GM18507 (cell line): ENCODE results near the gene DHCR7.

Source experiments
- DNase-seq: peaks from one replicate; pipeline ENCODE4 v3.0.0; 2011; ENCODE audit warnings: low read depth; ENCODE audit not compliant: insufficient read length; ENCODE audit errors: extremely low spot score
- FAIRE-seq: peaks from 2 replicates; lab custom pipeline; 2011; peaks lifted over from hg19 to GRCh38; lab: Jason Lieb, UNC

DHCR7 gene

DNA sequence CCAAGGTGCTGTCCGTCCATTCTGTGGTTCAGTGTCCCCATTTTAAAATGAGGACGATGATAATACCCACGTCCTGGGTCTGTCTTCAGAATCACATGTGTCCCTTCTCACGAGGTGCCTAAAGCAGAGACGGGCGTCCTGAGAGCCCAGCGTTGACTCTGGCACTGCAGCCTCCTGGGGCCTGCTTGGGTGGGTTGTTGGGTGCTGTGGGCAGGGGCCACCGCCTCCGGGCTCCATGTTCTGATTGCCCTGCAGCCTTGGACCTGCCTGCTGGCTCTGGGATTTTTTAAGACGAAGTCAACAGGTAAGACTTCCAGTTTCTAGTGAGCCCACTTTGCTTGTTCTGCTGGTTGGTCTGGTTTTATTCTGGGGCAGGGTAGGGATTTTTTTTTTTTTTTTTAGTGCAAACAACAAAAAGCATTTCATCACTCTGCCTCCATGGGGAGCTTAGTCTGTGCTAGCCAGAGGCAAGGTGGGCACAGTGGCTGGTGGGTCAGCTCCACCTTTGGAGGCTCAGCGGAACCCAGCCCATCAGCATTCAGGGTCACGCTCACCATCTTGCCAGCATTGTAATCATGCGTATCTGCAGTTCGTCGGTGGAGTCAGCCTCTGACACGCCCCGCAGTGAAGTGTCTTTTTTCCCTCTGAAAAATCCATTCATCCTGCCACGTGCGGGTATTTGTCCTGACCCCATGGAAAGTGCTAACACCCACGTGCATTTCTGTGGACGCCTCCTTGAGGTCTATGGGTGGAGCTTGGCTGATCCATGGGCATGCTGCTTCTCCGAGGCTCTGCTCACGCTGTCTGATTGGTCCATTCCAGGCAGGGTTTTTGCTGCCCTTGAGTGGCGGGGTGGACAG is 33.1 kb upstream of the DHCR7 start:
- no peak for DNase-seq
- no peak for FAIRE-seq

DNA sequence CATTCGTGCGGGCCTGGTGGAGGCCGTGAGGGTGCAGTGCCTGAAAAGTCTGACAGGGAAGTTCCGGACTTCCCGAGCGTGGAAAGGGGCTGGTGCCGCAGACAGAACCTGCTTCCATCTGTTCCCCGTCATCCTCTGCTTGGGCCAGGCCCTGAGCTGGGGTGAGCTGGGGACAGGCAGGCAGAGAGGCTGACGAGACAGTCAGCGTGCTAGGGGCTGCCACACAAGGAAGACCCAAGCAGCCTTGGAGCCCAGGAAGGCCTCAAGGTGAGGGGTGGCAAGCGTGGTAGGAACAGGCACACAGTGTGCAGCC is 30.3 kb upstream of the DHCR7 start:
- FAIRE-seq, result no peak
- DNase-seq, result no peak

DNA sequence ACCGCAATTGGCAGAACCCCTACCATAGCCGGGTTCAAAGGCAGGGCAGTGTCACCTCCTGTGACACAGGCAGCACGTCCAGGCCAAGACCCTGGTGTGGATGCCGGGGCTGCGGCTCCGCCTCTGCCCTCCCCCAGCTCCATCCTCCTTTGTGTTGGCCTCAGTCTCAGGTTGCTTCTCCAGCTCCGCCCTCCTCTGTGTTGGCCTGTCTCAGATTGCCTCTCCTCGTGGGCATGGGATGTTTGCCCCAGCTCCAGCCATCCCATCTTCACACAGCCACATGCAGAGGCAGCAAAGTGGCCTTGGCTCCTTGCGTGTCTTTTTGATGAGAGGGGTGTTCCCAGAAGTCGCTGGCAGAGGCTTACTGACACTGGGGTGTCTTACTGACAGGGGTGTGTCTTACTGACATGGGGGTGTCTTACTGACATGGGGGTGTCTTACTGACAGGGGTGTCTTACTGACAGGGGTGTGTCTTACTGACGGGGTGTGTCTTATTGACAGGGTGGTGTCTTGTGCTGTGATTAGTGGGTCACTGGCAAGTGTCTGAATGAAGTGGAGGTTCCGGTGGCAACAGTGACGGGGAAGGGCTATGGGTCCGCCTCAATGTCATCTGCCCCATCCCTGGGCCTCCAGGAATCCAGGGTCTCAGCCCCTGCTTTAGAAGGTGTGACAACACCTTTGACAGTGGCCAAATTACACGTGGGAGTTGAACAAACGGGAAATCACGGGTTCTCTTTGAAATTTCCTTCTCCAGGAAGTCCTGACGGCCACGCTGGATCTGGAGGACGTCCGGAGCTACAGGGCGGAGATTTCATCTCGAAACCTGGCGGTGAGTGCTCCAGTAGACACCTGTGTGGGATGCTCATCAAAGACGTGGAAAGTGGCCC is 29.7 kb upstream of the DHCR7 start:
- FAIRE-seq (no peak), DNase-seq (no peak)

DNA sequence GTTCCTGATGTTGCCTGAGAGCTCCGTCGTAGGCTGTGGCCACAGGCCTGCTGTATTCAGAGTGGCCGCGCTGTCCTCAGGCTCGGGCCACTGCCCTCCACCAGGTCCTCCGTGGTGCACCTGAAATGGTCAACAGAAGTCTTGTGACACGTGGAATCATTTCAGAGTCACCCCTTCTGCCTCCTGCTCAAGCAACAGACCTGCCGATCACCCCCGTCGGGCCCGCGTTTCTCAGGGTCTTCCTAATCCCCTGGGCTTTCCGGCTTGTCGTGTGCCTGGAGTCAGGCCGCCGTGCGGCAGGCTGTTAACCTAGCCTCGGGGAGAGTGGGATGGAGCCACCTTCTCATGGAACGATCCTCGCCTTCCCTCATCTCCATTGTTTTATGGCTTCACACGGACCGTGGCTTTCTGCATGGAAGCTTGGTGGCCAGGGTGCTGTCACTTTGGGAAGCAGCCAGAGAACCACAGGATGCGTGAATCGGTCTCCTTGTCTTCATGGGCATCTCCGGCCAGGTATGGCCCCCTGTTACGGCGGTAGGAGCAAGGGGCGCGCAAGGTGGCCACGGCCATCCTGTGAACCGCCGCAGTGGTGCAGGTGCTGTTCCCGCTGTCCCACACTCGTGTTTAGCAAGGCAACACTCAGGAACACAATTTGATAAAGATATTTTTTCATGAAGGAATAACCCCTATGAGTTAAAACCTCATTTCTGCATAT is 28.9 kb upstream of the DHCR7 start:
- no peak for FAIRE-seq

DNA sequence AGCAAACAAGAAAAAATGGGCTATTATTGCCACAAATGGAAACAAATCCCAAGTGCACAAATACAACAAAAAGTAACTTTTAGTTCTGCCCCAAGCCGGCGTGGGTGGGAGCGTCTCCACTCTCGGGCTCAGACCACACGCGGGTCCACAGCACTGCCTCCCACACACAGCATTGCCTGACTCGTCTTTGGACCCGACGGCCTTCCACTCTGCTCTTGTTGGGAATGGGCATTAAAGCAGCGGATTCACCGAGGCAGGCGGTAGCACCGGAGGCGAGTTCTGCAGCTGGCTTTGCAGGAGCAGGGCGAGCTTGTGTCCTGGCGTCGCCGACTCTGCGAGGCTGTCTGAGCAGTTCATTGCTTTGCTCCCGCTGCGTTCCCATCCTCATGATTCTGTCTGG is 27.8 kb upstream of the DHCR7 start:
- FAIRE-seq, result no peak
- DNase-seq, result no peak

More for the DNA sequence above, 28.9 kb upstream of the DHCR7 start:
- DNase-seq, result no peak

DNA sequence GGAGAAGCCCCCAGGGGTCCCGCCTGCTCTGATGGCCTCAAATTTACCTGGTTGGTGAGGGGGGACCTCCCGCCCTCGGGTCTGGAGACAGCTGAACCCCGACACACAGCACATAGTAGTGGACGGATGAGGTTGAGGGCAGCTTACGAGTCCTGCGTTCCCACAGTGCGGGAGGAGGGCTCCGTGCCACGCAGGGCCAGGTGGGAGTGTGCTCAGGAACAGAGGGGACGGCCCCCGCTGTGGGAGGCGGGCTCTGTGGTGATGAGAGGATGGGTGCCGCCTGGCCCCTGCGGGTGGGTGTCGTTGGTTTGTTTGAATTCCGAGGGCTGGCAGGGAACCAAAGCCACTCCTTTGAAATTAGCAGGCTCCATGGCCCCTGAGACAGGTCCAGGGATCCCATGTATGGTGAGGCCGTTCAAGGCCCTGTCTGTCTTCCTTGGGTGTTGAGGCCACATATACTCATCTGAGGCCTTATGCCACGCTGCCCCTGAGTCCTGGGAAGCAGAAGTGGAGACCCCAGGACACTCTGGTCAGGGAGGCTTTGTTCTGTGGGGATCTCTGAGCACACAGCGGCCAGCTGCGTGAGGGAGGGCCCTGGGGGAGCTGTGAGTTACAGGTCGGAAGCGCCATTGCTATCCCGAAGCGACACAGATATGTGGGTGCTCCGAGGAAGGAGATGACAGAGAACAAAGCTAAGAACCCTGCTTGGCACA is 26.7 kb upstream of the DHCR7 start:
- FAIRE-seq (no peak), DNase-seq (no peak)

DNA sequence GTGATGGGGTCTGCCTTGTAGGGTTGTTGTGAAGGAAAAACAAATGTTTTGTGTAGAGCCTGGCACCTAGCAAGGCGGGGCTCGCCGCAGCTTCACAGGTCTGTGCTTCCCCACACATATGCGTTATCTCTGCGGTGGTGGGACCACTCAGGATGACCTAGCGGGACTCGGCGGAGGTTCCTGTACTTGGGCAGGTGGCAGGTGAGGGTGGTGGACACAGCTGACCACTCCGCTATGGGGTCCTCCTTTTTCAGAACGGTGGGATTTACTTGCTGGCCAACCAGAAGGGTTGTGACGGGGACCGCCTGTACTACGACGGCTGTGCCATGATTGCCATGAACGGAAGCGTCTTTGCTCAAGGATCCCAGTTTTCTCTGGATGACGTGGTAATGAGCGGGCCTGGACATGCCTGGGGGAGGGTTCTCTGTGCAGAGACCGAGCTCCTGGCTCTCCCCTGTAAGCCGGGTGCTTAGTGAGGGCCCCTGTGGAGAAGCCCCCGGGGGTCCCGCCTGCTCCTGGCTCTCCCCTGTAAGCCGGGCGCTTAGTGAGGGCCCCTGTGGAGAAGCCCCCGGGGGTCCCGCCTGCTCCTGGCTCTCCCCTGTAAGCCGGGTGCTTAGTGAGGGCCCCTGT is 26.1 kb upstream of the DHCR7 start:
- DNase-seq, result no peak
- no peak for FAIRE-seq

DNA sequence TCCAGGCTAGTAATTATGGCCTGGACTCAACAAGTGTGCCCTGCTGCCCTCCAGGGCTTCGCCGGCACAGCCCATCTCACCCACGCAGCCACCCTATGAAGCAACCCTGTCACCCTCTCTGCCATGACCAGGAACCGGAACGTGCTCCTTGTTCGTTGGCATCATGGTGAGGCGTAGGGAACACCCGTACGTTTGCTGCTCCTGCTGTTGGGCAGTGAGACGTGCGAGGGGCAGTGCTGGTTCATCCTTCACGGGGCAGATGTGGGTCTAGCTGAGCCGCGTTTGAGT is 25.5 kb upstream of the DHCR7 start:
- no peak for DNase-seq
- FAIRE-seq, result no peak

DNA sequence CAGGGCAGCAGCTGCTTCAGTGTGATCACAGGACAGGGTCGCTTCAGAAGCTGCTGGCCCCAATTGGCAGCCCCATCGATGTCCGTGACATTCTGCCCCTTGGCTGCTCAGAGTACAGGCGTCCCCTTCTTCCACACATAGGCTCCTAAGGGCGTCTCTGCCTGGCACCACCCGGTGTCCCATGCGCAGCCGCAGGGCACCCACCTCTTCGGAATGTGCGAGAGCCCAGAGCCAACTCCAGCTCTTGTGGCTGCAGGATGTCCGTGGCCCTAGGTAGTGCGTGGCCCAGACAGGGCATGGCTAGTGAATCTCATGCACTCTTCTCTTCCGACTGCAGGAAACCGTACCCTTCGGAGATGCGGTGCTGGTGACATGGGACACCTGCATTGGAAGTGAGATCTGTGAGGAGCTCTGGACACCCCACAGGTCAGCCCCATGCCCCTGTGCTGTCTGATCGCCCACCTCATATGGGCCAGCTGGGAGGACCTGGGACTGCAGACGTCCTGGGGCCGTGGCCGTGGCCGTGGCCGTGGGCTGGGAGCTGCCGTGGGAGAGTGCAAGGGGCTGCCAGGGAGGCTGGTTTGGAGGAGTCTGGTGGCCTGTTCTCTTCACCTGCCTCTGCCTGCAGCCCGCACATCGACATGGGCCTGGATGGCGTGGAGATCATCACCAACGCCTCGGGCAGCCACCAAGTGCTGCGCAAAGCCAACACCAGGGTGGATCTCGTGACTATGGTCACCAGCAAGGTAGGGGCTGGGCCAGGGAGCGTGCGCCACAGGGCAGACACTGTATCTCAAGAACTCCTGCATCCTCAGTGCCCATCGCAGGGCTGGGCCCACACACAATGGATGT is 25.0 kb upstream of the DHCR7 start:
- FAIRE-seq, result no peak
- DNase-seq, result no peak

DNA sequence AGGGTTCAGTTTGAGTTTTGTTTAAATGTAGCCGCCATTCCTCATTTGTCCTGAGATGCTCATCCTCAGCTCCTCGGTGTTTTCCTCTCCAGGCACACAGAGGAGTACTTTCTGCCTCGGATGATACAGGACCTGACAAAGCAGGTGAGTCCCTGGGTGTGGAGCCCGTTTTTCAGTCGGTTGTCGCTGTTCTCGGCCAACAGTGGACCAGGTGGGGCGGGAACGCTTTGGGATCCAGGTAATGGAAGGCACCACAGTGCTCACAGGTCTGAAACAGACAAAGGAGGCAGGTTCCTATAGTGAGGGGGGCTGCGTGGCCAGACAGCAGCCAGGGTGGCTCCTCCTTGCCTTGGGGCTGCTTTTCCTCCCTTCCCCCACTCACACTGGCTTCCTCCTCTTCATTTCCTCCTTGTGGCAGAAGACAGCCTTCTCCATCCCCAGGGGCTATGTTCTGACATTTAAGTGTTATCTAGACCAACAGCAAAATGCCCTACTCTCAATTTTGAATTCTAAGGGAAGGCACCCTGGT is 24.2 kb upstream of the DHCR7 start:
- DNase-seq (no peak), FAIRE-seq (no peak)

DNA sequence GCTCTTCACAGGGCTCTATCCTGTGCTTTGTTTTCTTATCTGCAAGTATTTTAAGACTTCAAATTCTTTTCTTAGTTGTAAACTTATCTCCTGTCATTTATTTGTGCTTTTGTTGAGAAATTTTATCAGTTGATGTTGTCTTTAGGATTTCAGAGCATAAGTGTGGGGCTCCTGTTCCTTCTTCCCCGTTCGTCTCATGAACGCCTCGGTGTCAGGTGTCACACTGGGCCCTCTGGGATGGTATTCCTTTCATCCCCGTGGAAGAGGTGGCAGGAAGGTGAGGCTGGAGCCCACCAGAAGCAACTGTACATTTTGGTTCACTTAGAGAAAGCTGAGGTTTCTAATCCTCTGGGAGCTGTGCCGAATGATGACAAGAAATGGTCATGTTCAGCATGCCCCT is 22.8 kb upstream of the DHCR7 start:
- FAIRE-seq, result no peak
- no peak for DNase-seq

DNA sequence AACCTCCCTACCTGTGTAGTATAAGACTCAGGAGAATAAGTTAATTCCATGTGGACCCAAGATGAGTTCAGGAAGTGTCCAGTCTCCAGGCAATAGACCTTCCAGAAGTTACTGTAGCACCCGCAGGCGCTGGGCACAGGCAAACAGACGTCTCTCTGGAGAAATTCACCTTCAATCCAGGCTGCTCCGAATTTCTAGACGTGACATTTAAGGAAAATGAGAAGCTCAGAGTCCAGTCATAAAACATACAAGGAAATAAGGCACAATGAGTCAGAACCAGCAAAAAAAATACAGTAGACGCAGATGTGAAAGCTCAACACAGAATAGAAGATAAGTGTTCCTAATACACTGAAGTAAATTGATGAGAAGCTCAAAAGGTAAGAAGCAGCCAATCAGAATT is 19.0 kb upstream of the DHCR7 start:
- DNase-seq (no peak), FAIRE-seq (no peak)

DNA sequence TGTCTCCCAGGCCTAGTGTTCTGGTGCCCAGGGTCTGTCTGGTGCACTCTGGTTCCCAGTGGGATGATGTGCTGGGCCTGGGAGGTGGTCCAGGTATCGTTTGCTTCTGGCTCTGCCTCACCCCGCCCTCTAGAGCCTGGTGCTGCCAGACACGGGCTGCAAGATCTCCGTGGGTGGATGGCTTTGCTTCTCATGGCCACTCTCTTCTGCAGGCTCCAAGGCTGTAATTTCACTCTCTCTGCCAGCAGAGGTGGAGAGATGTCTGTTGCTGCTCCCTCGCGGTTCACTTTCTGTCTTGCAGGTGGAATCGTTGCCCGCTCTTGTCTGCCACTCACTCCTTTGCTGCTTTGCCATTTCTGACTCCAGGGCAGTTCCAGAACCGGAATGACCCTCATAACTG is 18.2 kb upstream of the DHCR7 start:
- no peak for FAIRE-seq

DNA sequence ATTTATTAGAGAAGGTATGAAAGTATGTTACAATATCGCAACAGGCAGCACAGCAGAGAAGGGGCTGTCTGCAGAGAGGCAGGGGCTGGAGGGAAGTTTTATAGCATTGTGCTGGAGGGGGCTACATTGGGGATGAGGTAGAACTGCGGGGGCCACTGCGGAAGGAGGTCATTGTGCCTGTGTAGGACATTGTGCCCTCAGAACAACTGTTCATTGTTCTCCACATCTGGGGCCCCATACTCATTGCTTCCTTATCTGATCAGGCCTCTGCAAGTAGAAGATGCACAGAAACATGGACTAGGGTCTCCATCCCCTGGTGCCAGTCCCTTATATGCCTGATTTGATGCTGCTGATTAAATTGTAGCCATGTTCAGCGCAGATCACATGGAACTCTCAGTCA is 16.9 kb upstream of the DHCR7 start:
- no peak for FAIRE-seq
- no peak for DNase-seq

More for the DNA sequence above, 18.2 kb upstream of the DHCR7 start:
- no peak for DNase-seq

DNA sequence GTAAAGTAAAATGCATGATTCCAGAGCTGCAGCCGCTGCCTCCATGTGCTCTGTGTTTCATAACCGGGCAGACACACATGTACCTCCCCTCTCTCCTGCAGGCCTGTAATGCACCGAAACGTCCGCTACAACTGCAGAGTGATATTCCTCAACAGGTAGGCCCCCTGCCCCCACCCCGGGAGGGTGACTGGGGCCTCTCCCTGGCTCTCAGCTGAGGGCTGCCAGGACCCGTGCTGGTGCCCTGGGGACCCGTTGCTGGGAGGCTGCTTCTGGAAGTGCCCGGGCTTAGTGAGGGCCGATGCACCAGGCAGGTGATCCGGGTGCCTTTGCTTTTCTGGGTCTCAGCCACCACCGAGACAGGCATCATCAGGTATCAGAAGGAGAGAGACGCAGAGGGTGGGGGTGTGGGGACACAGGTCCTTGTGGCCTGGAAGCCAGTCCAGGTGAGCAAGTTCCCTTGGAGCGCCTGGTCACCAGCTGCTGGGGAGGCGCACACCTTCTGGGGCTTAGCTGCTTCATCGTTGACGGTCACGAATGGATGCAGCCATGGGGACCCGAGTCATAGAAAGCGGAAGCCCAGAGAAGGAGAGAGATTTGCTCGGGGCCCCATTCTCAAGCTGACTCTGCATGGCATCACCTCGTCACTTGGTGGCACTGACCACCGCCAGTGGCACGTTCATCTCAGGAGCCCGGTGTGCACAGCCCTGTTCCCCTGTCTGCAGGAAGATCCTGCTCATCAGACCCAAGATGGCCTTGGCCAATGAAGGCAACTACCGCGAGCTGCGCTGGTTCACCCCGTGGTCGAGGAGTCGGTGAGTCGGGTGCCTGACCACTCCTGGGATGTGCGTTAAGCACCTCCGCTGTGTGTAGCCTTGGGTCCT is 15.4 kb upstream of the DHCR7 start:
- FAIRE-seq (no peak), DNase-seq (no peak)

DNA sequence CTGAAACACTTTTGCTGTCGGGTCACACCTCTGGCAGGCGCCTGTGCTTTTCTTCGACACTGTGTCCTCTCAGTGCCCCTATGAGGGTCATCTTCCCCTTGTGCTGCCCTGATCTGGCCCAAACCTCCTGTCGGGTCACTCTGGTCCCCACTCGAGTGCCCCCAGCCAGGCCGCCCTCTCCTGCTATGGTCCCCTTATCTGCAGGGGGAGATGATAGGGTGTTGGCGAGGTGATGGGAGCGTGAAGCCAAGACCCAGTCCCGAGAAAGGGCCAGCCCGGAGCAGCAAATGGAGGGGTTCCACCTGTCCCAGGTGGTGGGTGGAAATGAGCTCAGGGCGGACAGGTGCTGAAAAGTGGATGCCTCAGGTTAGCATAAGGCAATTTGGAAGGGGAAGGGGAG is 14.5 kb upstream of the DHCR7 start:
- DNase-seq, result no peak
- FAIRE-seq, result no peak

DNA sequence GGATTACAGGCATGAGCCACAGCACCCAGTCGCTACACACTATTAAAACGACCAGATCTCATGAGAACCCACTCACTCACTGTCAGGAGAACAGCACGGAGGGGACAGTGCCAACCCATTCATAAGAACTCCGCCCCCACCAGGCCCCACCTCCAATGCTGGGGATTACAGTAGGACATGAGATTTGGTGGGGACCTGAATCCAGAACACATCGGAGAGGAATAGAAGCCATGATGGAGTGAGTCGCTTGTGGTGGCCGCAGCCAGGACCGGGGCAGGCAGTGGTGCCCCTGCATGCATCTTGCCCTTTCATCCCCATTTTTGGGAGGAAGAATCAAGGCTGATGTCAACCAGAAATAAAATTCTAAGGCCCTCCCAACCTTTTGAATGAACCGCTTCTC is 13.5 kb upstream of the DHCR7 start:
- DNase-seq (no peak), FAIRE-seq (no peak)
